NCI-H524 (cell line): ENCODE measurements around the gene ATRN.
A peak's percentile ranks its signal among the peaks of the same experiment; 100 is the strongest.
"Not testable (repeated sequence)": the region's sequence is repeated elsewhere in the genome, so short reads cannot be mapped to it uniquely, and the experiment has no call there.

Source experiments
- DNase-seq, 2 experiments: peaks; one replicate each; lab custom pipeline; 2025; lab: John Stamatoyannopoulos, UW

ATRN gene

DNA sequence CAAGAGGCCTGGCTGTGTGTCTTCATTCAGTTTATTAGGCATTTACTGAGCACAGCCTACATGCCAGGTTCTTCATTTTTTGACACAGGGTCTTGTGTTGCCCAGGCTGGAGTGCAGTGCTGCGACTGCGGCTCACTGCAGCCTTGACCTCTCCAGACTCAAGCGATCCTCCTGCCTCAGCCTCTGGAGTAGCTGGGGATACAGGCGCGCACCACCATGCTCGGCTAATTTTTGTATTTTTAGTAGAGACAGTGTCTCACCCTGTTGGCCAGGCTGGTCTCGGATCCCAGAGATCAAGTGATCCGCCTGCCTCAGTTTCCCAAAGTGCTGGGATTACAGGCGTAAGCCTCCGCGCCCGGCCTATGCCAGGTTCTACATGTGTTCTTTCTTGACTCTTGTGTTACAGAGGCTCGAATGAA is 601 bp upstream of the ATRN start:
- no peak for DNase-seq

GRCh38 chr20:3471397-3472021 is 691 bp downstream of the ATRN start:
- DNase-seq = peak in 1 of 2 experiments; percentile 33

- no peak for DNase-seq
Observed at GRCh38 chr20:3472105-3472504, 1.3 kb downstream of the ATRN start.

DNA sequence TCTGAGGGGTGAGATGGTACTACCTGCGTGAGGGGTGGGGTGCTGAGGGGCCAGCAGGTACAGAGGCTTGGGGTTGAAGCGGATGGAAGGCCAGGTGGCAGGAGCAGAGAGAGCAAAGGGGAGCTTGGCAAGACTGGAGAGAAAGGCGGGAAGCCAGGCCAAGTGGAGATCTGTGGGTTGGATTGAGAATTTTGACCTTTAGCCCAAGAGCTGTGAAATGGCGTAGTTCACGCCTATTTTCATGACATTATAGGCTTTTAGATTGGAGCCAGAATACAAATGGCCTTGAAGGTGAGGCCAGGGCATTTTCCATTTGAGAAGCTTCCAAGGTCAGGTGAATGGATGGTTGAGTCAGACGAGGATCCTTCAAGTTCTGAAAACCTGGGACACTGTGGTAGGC is 2.5 kb downstream of the ATRN start:
- no peak for DNase-seq

- DNase-seq = no peak
Observed at GRCh38 chr20:3473944-3474343, 3.1 kb downstream of the ATRN start.

DNA sequence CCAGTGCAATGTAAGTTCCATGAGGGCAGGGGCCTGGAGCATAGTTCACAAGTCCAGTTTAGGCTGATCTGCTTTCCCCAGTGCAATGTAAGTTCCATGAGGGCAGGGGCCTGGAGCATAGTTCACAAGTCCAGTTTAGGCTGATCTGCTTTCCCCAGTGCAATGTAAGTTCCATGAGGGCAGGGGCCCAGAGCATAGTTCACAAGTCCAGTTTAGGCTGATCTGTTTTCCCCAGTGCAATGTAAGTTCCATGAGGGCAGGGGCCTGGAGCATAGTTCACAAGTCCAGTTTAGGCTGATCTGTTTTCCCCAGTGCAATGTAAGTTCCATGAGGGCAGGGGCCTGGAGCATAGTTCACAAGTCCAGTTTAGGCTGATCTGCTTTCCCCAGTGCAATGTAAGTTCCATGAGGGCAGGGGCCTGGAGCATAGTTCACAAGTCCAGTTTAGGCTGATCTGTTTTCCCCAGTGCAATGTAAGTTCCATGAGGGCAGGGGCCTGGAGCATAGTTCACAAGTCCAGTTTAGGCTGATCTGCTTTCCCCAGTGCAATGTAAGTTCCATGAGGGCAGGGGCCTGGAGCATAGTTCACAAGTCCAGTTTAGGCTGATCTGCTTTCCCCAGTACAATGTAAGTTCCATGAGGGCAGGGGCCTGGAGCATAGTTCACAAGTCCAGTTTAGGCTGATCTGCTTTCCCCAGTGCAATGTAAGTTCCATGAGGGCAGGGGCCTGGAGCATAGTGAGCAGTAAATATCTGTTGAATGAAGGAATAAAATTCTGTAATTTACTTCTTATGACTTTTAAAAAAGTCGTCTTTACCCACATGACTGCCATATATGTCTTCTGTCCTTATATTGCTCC is 6.4 kb downstream of the ATRN start:
- DNase-seq = not testable (repeated sequence)

DNA sequence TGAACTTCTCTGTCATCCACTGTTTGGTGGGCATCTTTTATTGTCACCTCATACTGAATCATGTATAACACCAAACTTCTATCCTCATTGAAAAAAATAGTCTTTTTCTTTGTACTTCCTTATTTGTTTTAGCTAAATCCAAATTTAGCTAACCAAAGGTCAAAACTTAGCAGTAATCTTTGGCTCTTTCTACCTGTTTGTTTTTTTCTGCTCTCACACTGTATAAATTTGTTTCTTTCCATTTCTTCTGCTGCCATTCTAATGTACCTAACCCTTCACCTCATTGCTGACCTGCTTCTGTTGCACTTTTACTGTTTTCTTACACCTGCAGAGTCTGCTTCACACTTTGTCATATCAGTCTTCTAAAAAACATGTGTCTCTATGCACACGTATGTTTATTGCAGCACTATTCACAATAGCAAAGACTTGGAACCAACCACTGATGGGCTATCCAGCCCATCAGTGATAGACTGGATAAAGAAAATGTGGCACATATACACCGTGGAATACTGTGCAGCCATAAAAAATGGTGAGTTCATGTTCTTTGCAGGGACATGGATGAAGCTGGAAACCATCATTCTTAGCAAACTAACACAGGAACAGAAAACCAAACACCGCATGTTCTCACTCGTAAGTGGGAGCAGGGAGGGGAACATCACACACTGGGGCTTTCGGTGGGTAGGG is 7.2 kb downstream of the ATRN start:
- DNase-seq = no peak

GRCh38 chr20:3479025-3479424 is 8.2 kb downstream of the ATRN start:
- no peak for DNase-seq

GRCh38 chr20:3479759-3480615 is 9.2 kb downstream of the ATRN start:
- DNase-seq = no peak

DNA sequence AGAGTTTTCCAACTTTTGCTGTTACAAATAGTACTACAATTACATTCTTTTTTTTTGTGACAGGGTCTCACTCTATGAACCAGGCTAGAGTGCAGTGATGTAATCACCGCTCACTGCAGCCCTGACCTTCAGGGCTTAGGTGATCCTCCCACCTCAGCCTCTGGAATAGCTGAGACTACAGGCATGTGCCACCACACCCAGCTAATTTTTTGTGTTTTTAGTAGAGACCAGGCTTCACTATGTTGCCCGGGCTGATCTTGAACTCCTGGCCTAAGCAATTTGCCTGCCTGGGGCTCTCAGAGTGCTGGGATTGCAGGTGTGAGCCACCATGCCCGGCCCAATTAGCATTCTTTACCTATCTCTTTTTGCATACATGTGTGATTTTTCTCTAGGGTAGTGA is 12.5 kb downstream of the ATRN start:
- no peak for DNase-seq

GRCh38 chr20:3483784-3484183 is 13.0 kb downstream of the ATRN start:
- no peak for DNase-seq

DNA sequence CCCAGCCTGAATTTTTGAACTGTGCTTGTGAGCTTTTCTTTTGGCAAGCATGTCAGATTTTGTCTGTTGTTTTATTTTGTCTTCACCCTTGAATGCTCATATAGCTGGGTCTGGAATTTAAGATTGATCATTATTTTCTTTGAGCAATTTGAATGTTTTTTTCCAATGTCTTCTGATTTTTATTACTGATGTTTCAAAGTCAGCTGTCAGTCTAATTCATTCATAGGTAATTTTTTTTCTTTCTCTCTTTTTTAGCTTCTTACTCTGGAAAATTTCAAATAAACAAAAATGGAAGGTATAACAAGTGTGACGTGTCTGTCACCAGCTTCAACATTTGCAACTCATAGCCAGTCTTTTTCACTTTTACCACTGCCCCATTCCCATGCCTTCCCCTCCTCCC is 15.1 kb downstream of the ATRN start:
- DNase-seq = no peak

DNA sequence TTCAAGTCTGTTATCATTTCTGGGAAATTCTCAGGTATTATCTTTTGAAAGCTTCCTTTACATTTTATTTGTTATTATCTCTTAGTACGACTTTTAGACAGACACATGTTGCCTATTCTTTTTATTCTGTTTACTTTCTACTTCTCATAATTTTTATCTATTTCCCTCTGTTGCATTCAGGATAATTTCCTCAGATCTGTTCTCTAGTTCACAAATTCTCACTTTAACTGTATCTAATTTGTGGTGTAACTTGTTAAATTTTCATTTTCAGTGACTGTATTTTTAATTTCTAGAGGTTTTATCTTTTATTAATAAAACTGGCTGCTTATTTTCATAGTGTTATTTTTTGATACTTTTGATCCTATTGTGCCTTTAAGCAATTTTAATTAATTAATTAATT is 16.0 kb downstream of the ATRN start:
- DNase-seq = no peak

DNA sequence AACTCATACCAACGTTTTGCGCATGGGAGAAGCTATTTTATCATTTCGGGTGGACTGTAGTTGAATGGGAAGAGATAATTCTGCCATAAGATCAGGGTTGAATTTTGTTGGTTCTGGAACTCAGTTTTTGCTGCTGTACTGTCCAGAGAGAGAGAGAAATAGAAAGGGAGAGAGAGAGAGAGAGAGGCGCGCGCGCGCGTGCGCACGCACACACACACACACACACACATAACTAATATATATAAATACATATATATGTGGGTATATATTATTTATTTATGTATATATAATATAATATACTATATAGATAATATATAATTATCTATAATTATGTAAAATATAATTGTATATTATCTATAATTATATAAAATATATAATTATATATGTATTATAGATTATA is 21.9 kb downstream of the ATRN start:
- no peak for DNase-seq

- DNase-seq = no peak
Observed at GRCh38 chr20:3494218-3494617, 23.4 kb downstream of the ATRN start.

DNA sequence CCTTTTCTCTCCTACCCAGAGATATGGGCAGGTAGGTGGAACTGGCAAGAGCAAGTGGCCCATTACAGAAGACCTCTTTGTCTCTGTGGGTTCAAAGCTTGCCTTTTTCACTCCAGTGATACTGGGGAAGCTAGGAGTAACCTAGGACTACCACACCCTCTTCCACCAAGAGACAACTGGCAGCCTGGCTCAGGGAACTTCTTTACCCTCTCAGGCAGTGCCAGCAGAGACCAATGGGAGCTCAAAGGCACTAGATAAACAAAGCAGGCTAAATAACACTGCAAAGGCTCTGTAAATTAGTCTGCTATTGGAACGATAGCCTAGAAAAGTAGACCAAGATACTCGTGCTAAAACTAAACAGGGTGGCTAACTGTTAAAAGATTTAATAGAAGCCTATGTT is 32.1 kb downstream of the ATRN start:
- no peak for DNase-seq

GRCh38 chr20:3505148-3505547 is 34.3 kb downstream of the ATRN start:
- DNase-seq = no peak

- DNase-seq = no peak
Observed at GRCh38 chr20:3509064-3509463, 38.2 kb downstream of the ATRN start.

GRCh38 chr20:3510110-3510509 is 39.3 kb downstream of the ATRN start:
- no peak for DNase-seq

DNA sequence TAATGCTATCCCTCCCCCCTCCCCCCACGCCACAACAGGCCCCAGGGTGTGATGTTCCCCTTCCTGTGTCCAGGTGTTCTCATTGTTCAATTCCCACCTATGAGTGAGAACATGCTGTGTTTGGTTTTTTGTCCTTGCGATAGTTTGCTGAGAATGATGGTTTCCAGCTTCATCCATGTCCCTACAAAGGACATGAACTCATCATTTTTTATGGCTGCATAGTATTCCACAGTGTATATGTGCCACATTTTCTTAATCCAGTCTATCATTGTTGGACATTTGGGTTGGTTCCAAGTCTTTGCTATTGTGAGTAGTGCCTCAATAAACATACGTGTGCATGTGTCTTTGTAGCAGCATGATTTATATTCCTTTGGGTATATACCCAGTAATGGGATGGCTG is 41.4 kb downstream of the ATRN start:
- not testable (repeated sequence) for DNase-seq

GRCh38 chr20:3514012-3514642 is 43.3 kb downstream of the ATRN start:
- no peak for DNase-seq
